ENCODE measurements around the gene DOCK8. TPM values are rescaled to one million over a fixed set of nuclear protein-coding genes. Genes with fewer than 3 reads are reported as not detected.

Gene DOCK8
- total and polyA plus RNA-seq, 2 of the 4 experiments (the other 2 are of a cell fraction): not detected

DNA sequence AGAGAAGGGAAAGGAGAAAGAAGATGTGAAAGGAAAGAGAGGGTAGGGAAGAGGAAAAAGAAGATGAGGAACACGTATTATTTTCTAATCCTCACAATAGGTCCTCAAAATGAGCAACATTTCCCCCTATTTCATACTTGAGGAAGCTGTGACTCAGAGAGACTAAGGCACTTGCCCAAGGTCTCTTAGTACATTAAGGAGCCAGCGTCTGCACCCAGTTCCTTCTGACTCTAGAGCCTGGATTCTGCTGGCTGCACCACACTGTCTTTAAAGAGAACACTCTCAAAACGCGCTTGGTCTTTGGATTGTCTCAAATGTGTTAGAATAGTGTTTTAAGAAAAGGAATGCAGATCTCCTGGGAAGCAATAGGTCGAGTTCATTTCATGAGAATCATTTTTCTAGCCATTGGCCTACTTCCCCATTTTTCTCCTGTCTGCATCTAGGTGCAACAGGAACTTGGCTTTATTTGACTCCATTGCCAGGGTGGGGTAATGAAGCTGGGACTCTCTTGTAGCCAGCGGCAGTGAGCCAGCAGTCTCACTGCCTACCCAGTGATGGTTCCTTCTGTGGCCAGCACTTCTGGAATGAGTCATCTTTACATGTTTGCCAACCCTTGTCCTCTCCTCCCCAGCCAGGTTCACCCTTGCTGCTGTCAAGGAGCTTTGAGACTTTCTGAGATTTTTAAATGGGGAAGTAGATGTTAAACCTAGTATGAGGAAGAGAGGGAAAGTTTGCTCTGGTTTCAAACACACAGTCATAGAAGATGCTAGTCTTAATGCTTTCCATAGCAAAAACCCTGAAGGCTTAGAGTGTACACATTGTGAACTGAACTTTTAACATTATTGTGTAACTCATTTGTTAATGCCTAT lies 82.7 kb downstream of the DOCK8 start:
- Histone ChIP-seq H2BK20ac (ENCODE audit: low read depth, low read length) (no peak overlapping the region), H3K4me1 (ENCODE audit: control insufficient read depth, insufficient read depth, low read length) (no peaks in the 10 kb centered on the region), H3K4me3 (ENCODE audit: insufficient read depth, low read depth, low read length) (no peak overlapping the region), H2BK120ac (ENCODE audit: low read depth, low read length) (no peak overlapping the region), H2AFZ (replicated peaks; ENCODE audit: low read length, poor library complexity) (no peak overlapping the region), H4K8ac (ENCODE audit: low read depth in 2 of 2, low read length in 2 of 2) (no peak overlapping the region), H3K56ac (ENCODE audit: extremely low read depth, insufficient read depth, low read length) (no peak overlapping the region), H2BK5ac (ENCODE audit: low read depth, low read length, poor library complexity, severe bottlenecking) (no peak overlapping the region), H2AK5ac (ENCODE audit: low read depth, low read length) (no peak overlapping the region), H3K9ac (ENCODE audit: low read depth, low read length) (no peak overlapping the region), H3K9me3 (ENCODE audit: control insufficient read depth, insufficient read depth, low read length) (no peaks in the 10 kb centered on the region), H3K27me3 (ENCODE audit: control insufficient read depth, insufficient read depth, low read length) (no peaks in the 10 kb centered on the region), H4K91ac (ENCODE audit: insufficient read depth, low read depth, low read length) (no peak overlapping the region), H4K5ac (ENCODE audit: low read depth, low read length) (no peak overlapping the region), H3K4me2 (ENCODE audit: low read depth, low read length) (no peak overlapping the region), H3K14ac (replicated peaks; ENCODE audit: low read depth, low read length) (no peak overlapping the region), H3K79me1 (ENCODE audit: low read depth in 1 of 2, low read length in 2 of 2) (no peaks in the 10 kb centered on the region), H2AK9ac (replicated peaks; ENCODE audit: low read depth, low read length, poor library complexity) (no peak overlapping the region), H2BK15ac (ENCODE audit: low read depth, low read length) (no peak overlapping the region), H3K36me3 (ENCODE audit: control insufficient read depth, insufficient read depth, low read length) (no peaks in the 10 kb centered on the region), H3K9me1 (ENCODE audit: insufficient read depth, low read length) (no peaks in the 10 kb centered on the region), H3K27ac (ENCODE audit: insufficient read depth, low read length) (no peak overlapping the region), H3K23ac (ENCODE audit: low read depth, low read length) (no peak overlapping the region), H3K4ac (ENCODE audit: low read depth, low read length) (no peak overlapping the region), H4K20me1 (ENCODE audit: insufficient read depth, low read length) (no peaks in the 10 kb centered on the region), H3K18ac (ENCODE audit: low read depth, low read length) (no peak overlapping the region)
- dilution Hi-C loops (cut with HindIII; ENCODE audit: low sequenced_read_pairs, unreplicated experiment) (no loop called here), intact Hi-C loops (cut with micrococcal nuclease) (no loop called here), in situ Hi-C loops (cut with MboI; ENCODE audit: low sequenced_read_pairs) (no loop called here)
- BruUV-seq (replicated peaks): no TSS peak
- DNase-seq (no peak), ATAC-seq (ENCODE audit: low read depth) (no peak)
- ChIA-PET CTCF (no interaction called here), POLR2A (ENCODE audit: unreplicated experiment) (no interaction called here)
- WGBS, 2 experiments (ENCODE audit: extremely low coverage in 2 of 2, insufficient read length in 1 of 2): no CpG with 5 or more reads among the region's 6 CpGs
- TF ChIP-seq, protein P1, sequence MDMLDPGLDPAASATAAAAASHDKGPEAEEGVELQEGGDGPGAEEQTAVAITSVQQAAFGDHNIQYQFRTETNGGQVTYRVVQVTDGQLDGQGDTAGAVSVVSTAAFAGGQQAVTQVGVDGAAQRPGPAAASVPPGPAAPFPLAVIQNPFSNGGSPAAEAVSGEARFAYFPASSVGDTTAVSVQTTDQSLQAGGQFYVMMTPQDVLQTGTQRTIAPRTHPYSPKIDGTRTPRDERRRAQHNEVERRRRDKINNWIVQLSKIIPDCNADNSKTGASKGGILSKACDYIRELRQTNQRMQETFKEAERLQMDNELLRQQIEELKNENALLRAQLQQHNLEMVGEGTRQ (IDR thresholded peaks at IDR 0.05; ENCODE audit: low read depth, low read length): no peak
- no peak for TF ChIP-seq MAZ (IDR thresholded peaks at IDR 0.05; ENCODE audit: borderline replicate concordance, low read depth, low read length)
